ENCODE measurements around the gene ZNF132.

GRCh38 chr19:58475714-58476497 lies 36.0 kb upstream of the ZNF132 start, which contains the start of gene ZNF446:
- peak in 1 of 2 donors; percentile 55 for TF ChIP-seq POLR2A (IDR thresholded peaks at IDR 0.05)
- TF ChIP-seq CTCF (IDR thresholded peaks at IDR 0.05), result peak in 1 of 4 experiments; percentile 4

Data from uterus (tissue), 2 donors.